Ecto neural progenitor cell (in vitro differentiated cells): Measurements from ENCODE around the gene APOA4.

Experiments used
- DNase-seq: peaks from one replicate; pipeline ENCODE4 v3.0.0-alpha.2; 2018; ENCODE audit warnings: low spot score

Gene APOA4

DNA sequence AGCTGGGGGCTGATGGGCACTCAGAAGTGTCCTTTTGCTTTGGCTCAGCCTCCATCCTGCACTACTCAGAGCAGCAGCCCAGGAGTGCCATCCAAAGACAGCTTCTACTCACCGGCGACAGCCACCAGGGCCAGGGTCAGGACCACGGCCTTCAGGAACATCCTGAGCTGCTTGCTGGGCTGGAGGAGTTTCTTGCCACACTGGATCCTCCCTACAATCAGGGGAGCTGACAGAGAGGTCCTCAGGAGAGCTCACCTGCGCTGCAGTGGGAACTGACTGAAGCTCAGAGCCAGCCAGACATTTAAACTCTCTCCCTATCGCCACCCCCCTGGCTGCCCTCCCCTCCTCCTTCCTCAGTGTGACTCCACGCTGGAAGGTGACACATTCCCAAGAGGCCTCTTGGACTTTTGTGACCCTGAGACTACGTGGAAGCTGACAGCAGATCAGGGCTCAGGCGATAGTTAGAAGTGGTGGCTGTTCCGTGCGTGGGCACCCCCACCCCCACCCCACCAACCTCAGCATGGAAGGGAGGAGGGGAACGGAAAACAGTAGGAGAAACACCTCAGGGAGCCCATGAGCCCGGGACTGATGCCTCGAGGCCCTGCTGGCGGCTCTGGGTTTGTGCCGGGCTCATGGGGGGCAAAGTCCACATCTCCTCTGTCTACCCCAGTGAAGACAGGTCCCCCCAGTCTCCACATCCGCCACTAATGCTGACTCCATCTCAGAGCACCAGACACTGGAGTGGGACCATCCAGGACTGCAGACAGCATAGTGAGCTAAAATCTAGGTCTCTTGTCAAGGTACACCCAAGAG lies at the start of gene APOA4:
Gene APOA4 (minus strand): TSS at position 274 of the 813 bp plus-strand sequence. CDS start 113 bp downstream, at position 161.
- no peak for DNase-seq

- no peak for DNase-seq
Observed at GRCh38 chr11:116871248-116871647, 48.1 kb upstream of the APOA4 start.

DNA sequence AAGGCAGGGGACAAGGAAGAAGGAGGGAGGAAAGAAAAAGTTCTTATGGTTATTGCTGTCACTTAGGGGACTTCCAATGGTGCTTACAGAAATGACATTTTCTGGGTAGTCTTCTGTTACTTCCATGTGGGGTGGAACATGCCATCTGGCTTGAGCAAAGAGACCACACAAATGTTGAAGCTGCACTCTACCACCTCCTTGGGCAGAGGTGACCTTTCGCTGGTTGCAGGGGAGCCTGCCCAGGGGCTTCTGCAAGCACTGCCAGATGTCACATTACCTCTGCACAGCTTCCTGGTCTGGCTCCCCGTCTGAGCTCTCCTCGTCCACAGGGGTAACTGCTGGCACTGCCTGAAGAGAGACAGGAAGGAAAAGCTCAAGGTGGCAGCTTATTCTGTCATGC lies 47.0 kb upstream of the APOA4 start:
- no peak for DNase-seq

- no peak for DNase-seq
Observed at GRCh38 chr11:116869610-116870009, 46.5 kb upstream of the APOA4 start.

DNA sequence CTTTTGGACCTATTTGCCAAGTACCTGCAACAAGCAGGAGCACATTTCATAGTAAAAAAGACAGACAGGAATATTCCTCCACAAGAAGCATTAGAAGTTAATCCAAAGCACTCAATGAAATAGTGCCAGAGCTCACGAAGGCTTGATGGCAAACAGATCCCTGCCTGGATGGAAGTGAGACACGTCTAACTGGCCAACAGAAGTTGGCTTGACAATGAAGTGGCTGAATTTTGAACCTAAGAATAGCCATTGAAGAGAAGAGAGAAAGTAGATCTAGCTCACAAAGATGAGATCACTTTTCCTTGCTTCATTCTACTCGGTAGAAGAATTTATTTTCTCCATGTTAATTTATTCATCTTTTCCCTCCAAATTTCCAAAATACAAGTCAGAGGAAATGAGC lies 45.0 kb upstream of the APOA4 start:
- no peak for DNase-seq

DNA sequence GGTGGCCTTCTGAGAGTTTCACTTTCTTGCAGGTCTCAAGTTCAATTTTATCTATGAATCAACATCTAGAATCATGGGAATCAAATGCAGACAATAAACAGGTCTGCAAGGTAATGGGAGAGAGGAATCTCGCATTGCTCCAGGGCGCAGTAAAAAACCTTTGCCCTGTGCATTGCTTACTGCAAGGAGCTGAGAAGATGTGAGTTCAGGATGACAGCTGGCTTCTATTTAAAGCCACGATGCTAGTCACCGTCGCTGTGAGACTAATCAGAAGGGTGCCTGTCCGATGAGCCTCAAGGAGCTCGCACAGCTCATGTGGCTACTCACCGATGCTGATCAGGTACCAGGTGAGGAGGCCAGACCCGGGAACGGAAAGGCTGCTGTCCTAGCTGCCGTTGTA lies 44.5 kb upstream of the APOA4 start:
- DNase-seq: no peak

DNA sequence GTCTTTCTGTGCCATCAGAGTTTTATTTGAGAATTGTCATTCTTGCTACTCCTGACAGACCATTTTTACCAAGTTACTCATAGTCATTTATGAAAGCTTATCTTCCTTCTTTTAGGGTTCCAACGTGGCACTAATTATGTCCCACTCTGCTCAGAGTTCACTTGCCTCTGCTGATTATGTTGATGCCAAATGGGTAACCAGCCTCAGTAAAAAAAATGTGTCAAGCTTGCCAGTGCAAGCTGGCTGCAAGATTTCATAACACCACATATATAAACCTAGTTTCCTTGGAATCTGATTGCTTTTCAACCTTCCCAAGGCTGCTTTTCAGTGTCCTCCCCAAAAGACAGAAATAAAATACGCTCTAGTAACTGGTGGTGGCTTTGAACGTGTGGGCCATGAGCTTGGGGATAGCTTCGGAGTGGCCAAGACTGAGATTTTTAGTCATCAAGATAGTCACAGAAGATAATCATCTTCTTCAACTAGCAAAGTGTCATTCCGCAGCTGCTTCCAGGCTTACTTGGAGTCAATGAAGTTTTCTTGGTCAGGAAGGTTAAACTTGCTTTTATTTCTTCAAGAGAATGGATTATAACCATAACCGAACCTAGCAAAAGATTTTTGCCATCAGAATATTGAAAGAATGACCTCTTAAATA lies 43.8 kb upstream of the APOA4 start:
- DNase-seq: no peak

DNA sequence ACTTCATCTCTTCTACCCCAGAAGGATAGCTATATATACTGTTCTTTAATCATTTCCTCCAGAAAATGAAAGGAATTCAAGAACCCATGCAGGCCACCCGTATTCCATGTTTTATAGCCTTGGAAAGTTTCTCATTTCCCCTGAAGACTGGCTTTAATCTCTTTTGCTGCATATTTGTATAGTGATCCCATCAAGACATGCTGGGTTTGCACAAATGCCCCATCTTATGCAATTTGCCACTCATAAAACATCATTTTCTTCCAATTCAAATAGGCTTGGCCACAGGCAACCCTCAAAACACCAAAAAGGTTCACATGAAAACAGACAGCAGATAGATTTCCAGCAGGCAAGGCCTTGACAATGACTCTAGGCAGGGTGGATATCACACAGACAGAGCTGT lies 42.6 kb upstream of the APOA4 start:
- DNase-seq: no peak

- no peak for DNase-seq
Observed at GRCh38 chr11:116864531-116864930, 41.4 kb upstream of the APOA4 start.

GRCh38 chr11:116862951-116863350 lies 39.8 kb upstream of the APOA4 start:
- no peak for DNase-seq

DNA sequence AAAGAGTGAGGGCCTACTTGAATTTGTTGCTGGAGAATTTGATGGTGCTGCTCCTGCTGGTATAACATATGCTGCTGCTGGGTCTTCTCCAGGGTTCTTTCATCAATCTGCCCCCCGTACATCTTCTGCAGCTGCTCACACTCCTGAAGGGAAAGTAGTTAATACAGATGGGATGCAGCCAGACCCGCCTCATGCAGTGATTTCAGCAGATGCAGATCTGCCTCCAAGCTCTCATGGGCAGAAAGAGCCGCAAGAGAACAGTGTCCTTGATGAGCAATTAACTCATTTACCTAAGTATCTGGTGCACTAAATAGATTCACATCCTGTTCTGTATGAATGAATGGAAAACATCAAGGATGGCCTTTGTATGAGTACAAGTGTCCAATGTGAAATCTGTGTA lies 39.1 kb upstream of the APOA4 start:
- DNase-seq: no peak

DNA sequence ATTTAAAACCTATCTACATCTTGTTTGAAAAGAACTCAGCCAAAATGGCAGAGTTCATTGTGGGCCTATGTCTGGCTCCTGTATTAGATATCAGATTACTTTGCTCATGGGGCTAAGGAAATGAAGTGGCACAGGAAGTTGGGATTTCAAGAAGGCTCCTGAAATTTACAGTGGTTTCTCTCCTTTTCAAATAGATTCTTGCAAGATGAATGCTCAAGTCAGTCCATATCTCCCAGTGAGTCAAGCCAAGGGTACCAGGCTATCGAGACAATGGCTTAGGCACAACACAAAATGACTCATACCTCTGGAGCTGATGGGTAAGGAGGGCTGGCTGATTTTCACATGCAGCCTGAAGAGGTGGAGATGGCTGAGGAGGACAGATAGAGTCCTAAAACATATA lies 38.4 kb upstream of the APOA4 start:
- DNase-seq: no peak

GRCh38 chr11:116860303-116860702 lies 37.2 kb upstream of the APOA4 start:
- no peak for DNase-seq

DNA sequence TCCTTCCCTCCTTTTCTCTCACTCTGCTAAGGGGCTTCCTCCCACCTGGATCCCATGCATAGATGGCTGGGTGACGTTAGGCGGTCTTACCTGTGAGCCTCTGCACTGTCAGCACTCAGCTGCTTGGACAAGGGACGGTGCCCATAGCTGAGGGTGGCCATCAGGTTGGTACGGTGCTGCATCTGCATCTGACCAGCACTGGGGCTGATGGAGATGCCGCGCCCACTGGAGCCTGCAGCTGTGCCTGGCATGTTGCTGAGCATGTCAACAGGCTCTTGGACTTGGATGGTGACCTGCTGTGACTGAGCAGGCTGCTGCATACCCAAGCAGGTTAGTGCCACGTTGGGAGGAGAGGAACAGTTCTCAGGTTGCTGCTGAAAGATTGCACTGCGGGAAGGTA lies 36.1 kb upstream of the APOA4 start:
- DNase-seq: no peak

GRCh38 chr11:116857936-116858335 lies 34.8 kb upstream of the APOA4 start:
- DNase-seq: no peak

- no peak for DNase-seq
Observed at GRCh38 chr11:116857316-116857715, 34.2 kb upstream of the APOA4 start.

DNA sequence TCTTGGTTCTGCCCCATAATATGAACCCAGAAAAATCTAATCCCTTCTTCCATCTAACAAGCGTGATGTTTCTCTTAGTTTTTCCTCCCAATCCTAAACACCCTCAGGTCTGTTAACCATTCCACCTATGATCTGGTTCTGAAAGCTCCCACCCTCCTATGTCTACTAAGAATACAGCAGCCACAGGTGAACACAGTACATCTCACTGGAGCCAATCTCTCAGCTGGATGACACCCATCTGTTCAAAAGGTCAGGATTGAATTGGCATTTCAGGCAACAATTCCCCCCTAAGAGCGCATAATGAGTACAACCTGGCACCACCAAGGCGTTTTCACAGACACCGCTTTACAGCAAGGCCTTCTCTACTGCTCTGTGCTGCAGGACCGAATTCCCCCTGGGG lies 33.3 kb upstream of the APOA4 start:
- no peak for DNase-seq

DNA sequence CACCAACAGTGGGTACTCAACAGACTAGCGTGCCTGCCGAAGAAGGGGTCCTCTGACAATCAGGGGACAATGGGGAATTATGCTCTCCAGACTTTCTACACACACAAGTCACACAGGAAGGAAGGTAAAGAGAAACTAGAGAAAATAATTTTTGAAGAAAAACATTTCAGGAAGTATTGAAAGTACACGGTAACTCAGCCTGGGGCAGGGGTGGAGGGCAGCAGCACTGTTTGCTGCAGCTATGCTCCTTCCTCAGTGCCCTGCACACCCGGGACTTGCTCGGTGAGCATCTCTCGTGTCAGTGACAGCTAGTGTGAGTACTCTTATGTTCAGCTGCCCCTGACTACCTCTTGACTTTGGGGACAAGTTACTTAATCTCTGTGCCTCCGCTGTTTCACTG lies 32.3 kb upstream of the APOA4 start:
- no peak for DNase-seq

DNA sequence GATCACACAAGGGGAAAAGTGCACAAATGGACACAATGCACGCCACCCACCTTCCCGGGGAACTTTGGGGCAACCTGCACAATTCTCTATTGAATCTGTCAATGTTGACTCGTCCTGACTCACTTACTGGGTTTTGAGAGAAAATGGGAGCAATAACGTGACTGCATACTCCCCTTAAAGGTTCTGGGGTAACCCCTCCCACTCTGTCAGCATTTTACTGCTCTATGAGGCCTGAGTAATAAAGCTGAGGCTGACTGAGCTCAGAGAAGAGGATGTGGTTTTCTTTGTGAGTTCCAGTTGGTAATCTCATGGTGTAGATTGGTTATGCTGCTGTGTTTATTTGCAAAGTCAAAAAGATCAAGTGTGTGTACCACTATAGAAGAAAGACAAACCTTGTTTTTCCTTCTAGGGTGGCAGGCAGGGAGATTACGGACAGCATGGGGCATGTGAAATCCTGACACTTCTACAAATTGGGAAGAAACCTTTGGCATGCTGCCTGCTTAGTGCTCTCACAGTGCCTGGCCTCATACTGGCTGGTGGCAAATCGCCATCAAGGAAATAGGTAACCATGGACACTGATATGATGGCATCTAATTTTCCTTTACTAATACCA lies 30.5 kb upstream of the APOA4 start:
- DNase-seq: no peak

GRCh38 chr11:116852261-116853031 lies 29.3 kb upstream of the APOA4 start:
- DNase-seq: no peak

DNA sequence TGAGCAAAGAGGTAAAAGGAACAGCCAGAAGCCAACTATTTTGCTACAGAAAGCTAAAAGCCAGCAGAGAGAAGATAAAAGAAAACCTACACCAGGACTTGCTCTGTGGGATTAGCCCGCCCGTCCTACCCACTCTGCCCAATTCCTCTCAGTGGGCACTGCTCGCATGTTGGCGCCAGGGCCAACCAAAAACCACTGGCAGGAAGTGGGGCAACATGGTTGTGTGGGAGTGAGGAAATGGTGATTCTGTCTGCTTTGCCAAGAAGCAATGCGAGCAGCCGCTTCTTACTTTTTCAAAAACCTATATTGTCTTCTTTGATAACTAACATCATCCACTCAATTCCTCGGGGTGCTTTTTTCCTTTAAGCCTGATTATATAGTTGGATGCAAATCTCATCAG lies 28.5 kb upstream of the APOA4 start:
- no peak for DNase-seq

GRCh38 chr11:116849486-116849885 lies 26.4 kb upstream of the APOA4 start:
- no peak for DNase-seq

DNA sequence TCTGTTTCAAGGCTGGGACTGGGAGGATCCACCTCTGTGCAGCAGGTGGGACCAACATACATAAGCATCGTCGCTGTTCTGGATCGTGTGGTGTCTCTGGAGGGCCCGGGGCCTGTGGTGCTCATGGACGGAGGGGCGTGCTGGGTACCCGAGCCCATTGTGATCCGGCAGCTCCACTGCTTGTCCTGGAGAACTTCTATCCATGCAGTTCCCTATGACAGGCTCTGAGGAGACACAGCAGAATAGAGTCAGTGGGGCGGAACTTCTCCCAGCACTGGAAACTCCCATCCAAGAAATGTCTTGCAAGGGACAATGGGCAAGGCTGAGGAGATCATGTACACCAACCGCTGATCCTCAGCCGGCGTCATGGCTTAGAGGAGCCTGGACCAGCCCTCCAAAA lies 26.0 kb upstream of the APOA4 start:
- no peak for DNase-seq
